D721Med (cell line): Measurements from ENCODE around the gene FARS2.
"Not testable (repeated sequence)": the region's sequence is repeated elsewhere in the genome, so short reads cannot be mapped to it uniquely, and the experiment has no call there.

Experiments
- DNase-seq: peaks from one replicate; pipeline ENCODE4 v3.0.0; 2011; ENCODE audit warnings: low spot score; ENCODE audit not compliant: insufficient read length
- FAIRE-seq: peaks from 2 replicates; lab custom pipeline; 2011; peaks lifted over from hg19 to GRCh38; lab: Jason Lieb, UNC
- TF ChIP-seq, protein P1 (sequence below): IDR thresholded peaks from 2 replicates; pipeline ENCODE4 v1.5.1; 2012; ENCODE audit warnings: mild to moderate bottlenecking, control low read depth; ENCODE audit not compliant: insufficient read depth; ENCODE audit errors: missing control alignments

Gene FARS2

DNA sequence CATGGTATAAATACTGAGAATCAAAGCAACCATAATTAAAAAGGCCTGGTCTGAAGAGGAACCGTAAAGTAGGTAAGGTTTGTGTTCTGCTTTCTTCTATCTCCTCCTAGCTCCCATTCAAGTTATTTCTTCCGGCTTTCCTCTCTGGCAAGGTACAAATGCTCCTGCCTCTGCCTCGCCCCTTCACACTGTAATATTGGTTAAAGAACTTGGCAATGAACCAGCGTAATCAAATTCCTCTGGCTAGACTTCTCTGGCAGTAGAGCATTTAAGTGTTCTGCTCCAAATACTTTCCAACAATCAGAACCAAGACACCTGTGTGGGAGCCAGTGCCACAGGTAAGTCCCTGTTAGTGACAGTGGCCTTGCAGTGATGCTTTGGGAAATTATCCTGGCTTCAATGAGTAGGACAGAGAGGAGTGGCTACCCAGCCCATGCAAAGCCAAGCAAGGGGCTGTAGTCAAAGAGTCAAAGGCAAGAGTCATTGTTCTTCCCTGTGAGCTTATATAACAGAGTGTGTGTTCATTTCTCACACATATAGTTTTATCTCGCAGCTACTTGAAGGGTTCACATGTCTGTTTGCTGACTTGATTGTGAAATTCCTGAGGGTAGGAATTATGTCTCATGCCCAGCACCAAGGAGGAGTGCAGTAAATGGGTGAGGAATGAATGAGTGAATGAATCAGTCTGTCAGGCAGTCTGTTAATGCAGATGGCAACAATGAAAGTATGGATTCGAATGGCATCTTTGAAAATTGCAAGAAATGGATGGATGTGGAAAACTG, 416.1 kb downstream of the FARS2 start:
- TF ChIP-seq, protein P1, sequence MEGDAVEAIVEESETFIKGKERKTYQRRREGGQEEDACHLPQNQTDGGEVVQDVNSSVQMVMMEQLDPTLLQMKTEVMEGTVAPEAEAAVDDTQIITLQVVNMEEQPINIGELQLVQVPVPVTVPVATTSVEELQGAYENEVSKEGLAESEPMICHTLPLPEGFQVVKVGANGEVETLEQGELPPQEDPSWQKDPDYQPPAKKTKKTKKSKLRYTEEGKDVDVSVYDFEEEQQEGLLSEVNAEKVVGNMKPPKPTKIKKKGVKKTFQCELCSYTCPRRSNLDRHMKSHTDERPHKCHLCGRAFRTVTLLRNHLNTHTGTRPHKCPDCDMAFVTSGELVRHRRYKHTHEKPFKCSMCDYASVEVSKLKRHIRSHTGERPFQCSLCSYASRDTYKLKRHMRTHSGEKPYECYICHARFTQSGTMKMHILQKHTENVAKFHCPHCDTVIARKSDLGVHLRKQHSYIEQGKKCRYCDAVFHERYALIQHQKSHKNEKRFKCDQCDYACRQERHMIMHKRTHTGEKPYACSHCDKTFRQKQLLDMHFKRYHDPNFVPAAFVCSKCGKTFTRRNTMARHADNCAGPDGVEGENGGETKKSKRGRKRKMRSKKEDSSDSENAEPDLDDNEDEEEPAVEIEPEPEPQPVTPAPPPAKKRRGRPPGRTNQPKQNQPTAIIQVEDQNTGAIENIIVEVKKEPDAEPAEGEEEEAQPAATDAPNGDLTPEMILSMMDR = no peak
- FAIRE-seq = no peak
- DNase-seq = no peak

DNA sequence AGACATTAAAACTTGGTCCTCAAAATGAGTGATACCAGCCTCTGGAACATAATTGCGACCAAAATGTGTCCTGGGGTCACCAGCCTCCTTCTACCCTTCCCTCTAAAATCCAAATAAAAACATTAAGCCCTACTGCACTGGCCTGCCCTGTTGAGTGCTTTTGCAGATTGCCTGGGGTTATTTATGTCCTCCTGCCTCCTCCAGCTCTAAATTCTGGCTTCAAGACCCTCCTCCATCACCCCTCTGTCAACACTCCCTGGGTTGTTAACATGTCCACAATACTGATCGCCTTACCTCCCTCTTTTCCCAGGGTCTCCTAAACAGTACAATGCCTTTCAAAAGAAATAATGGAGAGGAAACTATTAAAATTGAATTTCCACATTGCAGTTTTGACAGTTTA, 418.0 kb downstream of the FARS2 start:
- TF ChIP-seq, protein P1 = no peak
- FAIRE-seq (no peak), DNase-seq (no peak)

DNA sequence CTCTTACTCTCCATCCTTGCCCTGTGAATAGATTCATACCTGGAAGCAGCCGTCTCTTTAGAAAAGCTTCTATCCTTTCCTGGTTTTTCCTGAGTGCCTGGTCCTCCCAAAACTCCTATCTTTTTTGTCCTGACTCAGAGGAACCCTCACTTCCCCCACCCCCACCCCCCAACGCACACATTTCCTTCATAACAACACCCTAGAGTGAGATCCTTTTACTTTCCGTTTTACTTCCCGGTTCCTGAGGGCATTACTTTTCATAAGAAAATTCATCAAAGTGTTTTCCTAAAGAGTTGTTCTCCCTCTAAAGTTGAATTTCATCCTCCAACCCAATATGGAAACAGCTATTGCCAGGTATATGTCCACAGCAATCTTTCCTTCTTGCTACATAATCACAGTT, 418.4 kb downstream of the FARS2 start:
- no peak for FAIRE-seq
- TF ChIP-seq, protein P1 = no peak
- no peak for DNase-seq

DNA sequence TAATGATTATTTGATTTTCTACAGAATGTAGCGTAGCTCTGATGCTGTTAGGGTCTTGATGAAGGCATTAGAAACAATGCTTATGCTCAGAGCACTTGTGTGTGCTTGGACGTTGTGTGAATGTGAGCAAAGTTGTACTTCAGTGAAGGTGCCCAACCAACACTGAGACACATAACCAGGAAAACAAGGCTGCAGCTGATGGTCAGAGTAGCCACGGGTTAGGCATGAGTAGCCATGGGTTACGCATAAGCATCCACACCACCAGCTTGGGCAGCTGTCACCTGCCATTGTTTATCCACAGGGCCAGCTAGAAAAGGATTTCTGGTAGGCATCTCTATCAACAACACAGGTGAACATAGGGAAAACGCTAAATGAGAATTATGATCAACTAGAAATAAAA, 418.8 kb downstream of the FARS2 start:
- DNase-seq = no peak
- TF ChIP-seq, protein P1 = no peak
- FAIRE-seq = no peak

DNA sequence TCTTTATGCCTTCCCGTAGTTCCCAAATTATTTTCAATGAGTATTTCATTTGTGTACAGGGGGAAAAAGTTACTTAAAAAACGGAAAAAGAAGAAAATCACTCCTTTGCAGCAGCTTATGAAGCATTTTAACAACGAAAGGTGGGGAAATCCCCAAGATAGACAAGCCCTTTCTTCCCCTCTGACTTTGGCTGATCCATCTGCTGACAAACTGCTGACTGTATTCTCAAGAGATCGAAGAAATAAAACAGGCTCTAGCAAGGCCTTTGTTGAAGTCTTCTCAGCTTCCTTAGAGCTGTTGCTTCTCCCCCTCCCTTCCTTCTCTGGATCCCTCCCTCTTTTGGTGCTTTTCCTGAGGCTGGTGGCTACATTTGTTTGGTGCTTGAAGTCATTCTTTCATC, 420.2 kb downstream of the FARS2 start:
- FAIRE-seq (no peak), DNase-seq (no peak)

DNA sequence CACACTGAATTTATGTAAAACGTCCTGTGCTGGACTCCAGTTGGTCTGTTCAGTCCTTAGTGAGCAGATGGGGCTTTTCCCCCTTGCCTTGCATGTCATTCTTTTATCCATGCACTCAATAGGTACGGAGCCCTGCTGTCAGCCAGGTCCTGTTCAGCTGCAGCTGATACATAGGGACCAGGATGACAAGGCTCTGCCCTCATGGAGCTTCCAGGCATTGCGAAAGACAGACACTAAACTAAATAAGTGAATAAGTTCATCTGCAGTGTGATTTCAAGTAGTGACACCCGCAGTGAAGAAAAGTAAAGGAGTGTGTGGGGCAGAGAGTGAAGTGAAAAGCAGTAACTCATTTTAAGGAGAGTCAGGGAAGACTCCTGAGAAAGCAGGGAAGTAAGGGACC, 421.2 kb downstream of the FARS2 start:
- DNase-seq = no peak
- TF ChIP-seq, protein P1 = no peak
- FAIRE-seq = no peak

More for the DNA sequence above, 420.2 kb downstream of the FARS2 start:
- TF ChIP-seq, protein P1 = no peak

DNA sequence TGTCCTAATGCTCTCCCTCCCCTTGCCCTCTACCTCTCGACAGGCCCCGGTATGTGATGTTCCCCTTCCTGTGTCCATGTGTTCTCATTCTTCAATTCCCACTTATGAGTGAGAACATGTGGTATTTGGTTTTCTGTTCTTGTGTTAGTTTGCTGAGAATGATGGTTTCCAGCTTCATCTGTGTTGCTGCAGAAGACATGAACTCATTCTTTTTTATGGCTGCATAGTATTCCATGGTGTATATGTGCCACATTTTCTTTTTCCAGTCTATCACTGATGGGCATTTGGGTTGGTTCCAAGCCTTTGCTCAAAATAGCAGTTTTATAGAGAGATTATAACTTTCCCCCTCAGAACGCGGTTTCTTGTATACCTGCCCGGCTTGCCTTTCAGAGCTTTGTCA, 422.4 kb downstream of the FARS2 start:
- DNase-seq, FAIRE-seq: not testable (repeated sequence)
